ENCODE results near the gene HOXD8.

GRCh38 chr2:176087330-176088047 is 42.0 kb upstream of the HOXD8 start:
- TF ChIP-seq CTCF (IDR thresholded peaks at IDR 0.05): no peak
- TF ChIP-seq EZH2phosphoT487 (IDR thresholded peaks at IDR 0.05): no peak
- no peak for TF ChIP-seq EZH2 (IDR thresholded peaks at IDR 0.05)

All from neural progenitor cell (in vitro differentiated cells).